ENCODE results near the gene AACS.

GRCh38 chr12:125072496-125072895, 7.3 kb downstream of the AACS start:
- TF ChIP-seq CTCF (IDR thresholded peaks at IDR 0.05; ENCODE audit: low read depth, low read length, missing input control) (no peak), TAF1 (conservative IDR thresholded peaks at IDR 0.05) (no peak), ZBTB33 (IDR thresholded peaks at IDR 0.05) (no peak), SP1 (IDR thresholded peaks at IDR 0.05) (no peak), FOXA1 (IDR thresholded peaks at IDR 0.05) (no peak), YY1 (IDR thresholded peaks at IDR 0.05) (no peak), MAX (IDR thresholded peaks at IDR 0.05) (no peak), GABPA (IDR thresholded peaks at IDR 0.05 in 1 of 2, conservative IDR thresholded peaks at IDR 0.05 in 1 of 2) (no peak), EGR1 (IDR thresholded peaks at IDR 0.05; ENCODE audit: low read depth in 2 of 2) (no peak), JUND (IDR thresholded peaks at IDR 0.05) (no peak), NR2F2 (IDR thresholded peaks at IDR 0.05) (no peak)
- TF ChIP-seq, protein P1, sequence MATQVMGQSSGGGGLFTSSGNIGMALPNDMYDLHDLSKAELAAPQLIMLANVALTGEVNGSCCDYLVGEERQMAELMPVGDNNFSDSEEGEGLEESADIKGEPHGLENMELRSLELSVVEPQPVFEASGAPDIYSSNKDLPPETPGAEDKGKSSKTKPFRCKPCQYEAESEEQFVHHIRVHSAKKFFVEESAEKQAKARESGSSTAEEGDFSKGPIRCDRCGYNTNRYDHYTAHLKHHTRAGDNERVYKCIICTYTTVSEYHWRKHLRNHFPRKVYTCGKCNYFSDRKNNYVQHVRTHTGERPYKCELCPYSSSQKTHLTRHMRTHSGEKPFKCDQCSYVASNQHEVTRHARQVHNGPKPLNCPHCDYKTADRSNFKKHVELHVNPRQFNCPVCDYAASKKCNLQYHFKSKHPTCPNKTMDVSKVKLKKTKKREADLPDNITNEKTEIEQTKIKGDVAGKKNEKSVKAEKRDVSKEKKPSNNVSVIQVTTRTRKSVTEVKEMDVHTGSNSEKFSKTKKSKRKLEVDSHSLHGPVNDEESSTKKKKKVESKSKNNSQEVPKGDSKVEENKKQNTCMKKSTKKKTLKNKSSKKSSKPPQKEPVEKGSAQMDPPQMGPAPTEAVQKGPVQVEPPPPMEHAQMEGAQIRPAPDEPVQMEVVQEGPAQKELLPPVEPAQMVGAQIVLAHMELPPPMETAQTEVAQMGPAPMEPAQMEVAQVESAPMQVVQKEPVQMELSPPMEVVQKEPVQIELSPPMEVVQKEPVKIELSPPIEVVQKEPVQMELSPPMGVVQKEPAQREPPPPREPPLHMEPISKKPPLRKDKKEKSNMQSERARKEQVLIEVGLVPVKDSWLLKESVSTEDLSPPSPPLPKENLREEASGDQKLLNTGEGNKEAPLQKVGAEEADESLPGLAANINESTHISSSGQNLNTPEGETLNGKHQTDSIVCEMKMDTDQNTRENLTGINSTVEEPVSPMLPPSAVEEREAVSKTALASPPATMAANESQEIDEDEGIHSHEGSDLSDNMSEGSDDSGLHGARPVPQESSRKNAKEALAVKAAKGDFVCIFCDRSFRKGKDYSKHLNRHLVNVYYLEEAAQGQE (IDR thresholded peaks at IDR 0.05): no peak
- TF ChIP-seq, protein P2, sequence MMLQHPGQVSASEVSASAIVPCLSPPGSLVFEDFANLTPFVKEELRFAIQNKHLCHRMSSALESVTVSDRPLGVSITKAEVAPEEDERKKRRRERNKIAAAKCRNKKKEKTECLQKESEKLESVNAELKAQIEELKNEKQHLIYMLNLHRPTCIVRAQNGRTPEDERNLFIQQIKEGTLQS (IDR thresholded peaks at IDR 0.05): no peak
